A549 (cell line): ENCODE results near the gene INPP5A.

Source experiments
- CHD2 ChIP-seq: fragments of 150-350 bp; IDR thresholded peaks from 2 replicates; pipeline ENCODE4 v1.6.1; 2014; ENCODE audit warnings: low read length; ENCODE audit not compliant: partially characterized antibody
- KDM1A ChIP-seq: fragments of 200-600 bp; sonication (generic); IDR thresholded peaks from 2 replicates; pipeline ENCODE4 v1.6.1; 2016; ENCODE audit warnings: low read depth, mild to moderate bottlenecking
- MAFK ChIP-seq: fragments of 450-650 bp; IDR thresholded peaks from 2 replicates; pipeline ENCODE4 v1.6.1; 2014; ENCODE audit not compliant: partially characterized antibody
- MYC ChIP-seq: IDR thresholded peaks from 2 replicates; pipeline ENCODE4 v1.6.1; 2012; ENCODE audit warnings: mild to moderate bottlenecking, inconsistent platforms, low read length, improper control_type of control experiment, borderline replicate concordance
- POLR2A ChIP-seq: IDR thresholded peaks from 2 replicates; pipeline ENCODE4 v1.6.1; 2012; ENCODE audit warnings: mild to moderate bottlenecking, low read length
- POLR2AphosphoS2 ChIP-seq: conservative IDR thresholded peaks from 2 replicates; pipeline ENCODE4 v1.6.1; 2012; ENCODE audit warnings: low read length, improper control_type of control experiment, inconsistent platforms
- RAD21 ChIP-seq, 2 experiments: fragments of >200 bp in 1 of 2; sonication (Bioruptor Twin) in 1 of 2; formaldehyde crosslinking in 1 of 2; IDR thresholded peaks in 1 of 2; conservative IDR thresholded peaks in 1 of 2; 2 replicates in 1 of 2; 3 replicates in 1 of 2; pipeline ENCODE4 v1.6.1; 2012 to 2018; ENCODE audit warnings: inconsistent platforms in 1 of 2
- RFX5 ChIP-seq: fragments of 450-650 bp; IDR thresholded peaks from 2 replicates; pipeline ENCODE4 v1.7.1; 2014; ENCODE audit warnings: antibody characterized with exemption, mild to moderate bottlenecking, moderate library complexity
- USF2 ChIP-seq: fragments of 450-650 bp; IDR thresholded peaks from 2 replicates; pipeline ENCODE4 v1.6.1; 2014; ENCODE audit warnings: antibody characterized with exemption
- ZC3H11A ChIP-seq: fragments of 450-650 bp; IDR thresholded peaks from 2 replicates; pipeline ENCODE4 v1.6.1; 2014; ENCODE audit warnings: antibody characterized with exemption, mild to moderate bottlenecking
- ZSCAN20 ChIP-seq: fragments of 250-450 bp; sonication (Bioruptor Pico); IDR thresholded peaks from 2 replicates; pipeline ENCODE4 v1.8.0; 2022; ENCODE audit warnings: mild to moderate bottlenecking, moderate library complexity
- TF ChIP-seq, protein P1 (sequence below): fragments of >200 bp; sonication (Bioruptor Twin); formaldehyde crosslinking; IDR thresholded peaks from 3 replicates; pipeline ENCODE4 v1.5.1; 2016

GRCh38 chr10:132578287-132578951 lies 40.8 kb downstream of the INPP5A start:
- TF ChIP-seq, protein P1, sequence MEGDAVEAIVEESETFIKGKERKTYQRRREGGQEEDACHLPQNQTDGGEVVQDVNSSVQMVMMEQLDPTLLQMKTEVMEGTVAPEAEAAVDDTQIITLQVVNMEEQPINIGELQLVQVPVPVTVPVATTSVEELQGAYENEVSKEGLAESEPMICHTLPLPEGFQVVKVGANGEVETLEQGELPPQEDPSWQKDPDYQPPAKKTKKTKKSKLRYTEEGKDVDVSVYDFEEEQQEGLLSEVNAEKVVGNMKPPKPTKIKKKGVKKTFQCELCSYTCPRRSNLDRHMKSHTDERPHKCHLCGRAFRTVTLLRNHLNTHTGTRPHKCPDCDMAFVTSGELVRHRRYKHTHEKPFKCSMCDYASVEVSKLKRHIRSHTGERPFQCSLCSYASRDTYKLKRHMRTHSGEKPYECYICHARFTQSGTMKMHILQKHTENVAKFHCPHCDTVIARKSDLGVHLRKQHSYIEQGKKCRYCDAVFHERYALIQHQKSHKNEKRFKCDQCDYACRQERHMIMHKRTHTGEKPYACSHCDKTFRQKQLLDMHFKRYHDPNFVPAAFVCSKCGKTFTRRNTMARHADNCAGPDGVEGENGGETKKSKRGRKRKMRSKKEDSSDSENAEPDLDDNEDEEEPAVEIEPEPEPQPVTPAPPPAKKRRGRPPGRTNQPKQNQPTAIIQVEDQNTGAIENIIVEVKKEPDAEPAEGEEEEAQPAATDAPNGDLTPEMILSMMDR: no peak
- TF ChIP-seq POLR2A (no peak), POLR2AphosphoS2 (no peak), USF2 (no peak), RFX5 (no peak), CHD2 (no peak), KDM1A (no peak), RAD21 (conservative IDR thresholded peaks at IDR 0.05 in 1 of 2, IDR thresholded peaks at IDR 0.05 in 1 of 2) (no peak), ZSCAN20 (no peak), MAFK (no peak), ZC3H11A (no peak), MYC (no peak)
